C4-2B (cell line): ENCODE data around the gene KRT14.
"Not testable (repeated sequence)": the region's sequence is repeated elsewhere in the genome, so short reads cannot be mapped to it uniquely, and the experiment has no call there.

Source experiments
- H3K27ac ChIP-seq: fragments of 450-650 bp; 2 replicates; pipeline ENCODE4 v1.5.1; 2017
- CTCF ChIP-seq: fragments of 450-650 bp; conservative IDR thresholded peaks from 2 replicates; pipeline ENCODE4 v1.5.1; 2017; ENCODE audit warnings: mild to moderate bottlenecking
- ZFX ChIP-seq: fragments of 450-650 bp; IDR thresholded peaks from 2 replicates; pipeline ENCODE4 v1.6.1; 2017

KRT14 gene

GRCh38 chr17:41578971-41579370, 7.7 kb downstream of the KRT14 start:
- no peak overlapping the region for H3K27ac ChIP-seq
- no peak for TF ChIP-seq CTCF
- TF ChIP-seq ZFX: no peak

GRCh38 chr17:41578538-41578937, 8.2 kb downstream of the KRT14 start:
- H3K27ac ChIP-seq: no peak overlapping the region
- TF ChIP-seq CTCF (no peak), ZFX (no peak)

- not testable (repeated sequence) for H3K27ac ChIP-seq
Measured at GRCh38 chr17:41576740-41577139, 10.0 kb downstream of the KRT14 start.

GRCh38 chr17:41575336-41575735, 11.4 kb downstream of the KRT14 start:
- no peak overlapping the region for H3K27ac ChIP-seq
- TF ChIP-seq ZFX: no peak
- no peak for TF ChIP-seq CTCF

GRCh38 chr17:41571561-41572434, 14.9 kb downstream of the KRT14 start, which contains the start of gene KRT9:
Gene KRT9, minus strand, starts transcription at chr17:41572059. Its CDS starts 67 bp downstream, at chr17:41571992.
- TF ChIP-seq CTCF (no peak), ZFX (no peak)
- no peak within 1 kb of the TSS for H3K27ac ChIP-seq

- H3K27ac ChIP-seq: no peak overlapping the region
- TF ChIP-seq CTCF (no peak), ZFX (no peak)
Measured at GRCh38 chr17:41567317-41567716, 19.4 kb downstream of the KRT14 start.

GRCh38 chr17:41565338-41565737, 21.4 kb downstream of the KRT14 start:
- no peak overlapping the region for H3K27ac ChIP-seq
- TF ChIP-seq ZFX: no peak
- no peak for TF ChIP-seq CTCF

- TF ChIP-seq ZFX (no peak), CTCF (no peak)
- H3K27ac ChIP-seq: no peak overlapping the region
Measured at GRCh38 chr17:41563607-41564170, 23.0 kb downstream of the KRT14 start.
